Osteocyte (in vitro differentiated cells): ENCODE measurements around the gene SLC25A18. TPM values are rescaled to one million over a fixed set of nuclear protein-coding genes. Genes with fewer than 3 reads are reported as not detected.

ENCODE experiments used
- DNase-seq: peaks from one replicate; pipeline ENCODE4 v3.0.0; 2021; ENCODE audit warnings: mixed read lengths; ENCODE audit not compliant: unreplicated experiment; ENCODE audit errors: extremely low spot score
- H3K27ac Mint-ChIP-seq: one replicate; pipeline ENCODE4 v1.8.0; 2021; ENCODE audit warnings: mild to moderate bottlenecking, mixed read lengths; ENCODE audit not compliant: unreplicated experiment
- H3K27me3 Mint-ChIP-seq: one replicate; pipeline ENCODE4 v1.8.0; 2021; ENCODE audit warnings: mixed read lengths; ENCODE audit not compliant: unreplicated experiment
- H3K36me3 Mint-ChIP-seq: one replicate; pipeline ENCODE4 v1.8.0; 2021; ENCODE audit warnings: mixed read lengths; ENCODE audit not compliant: unreplicated experiment
- H3K4me1 Mint-ChIP-seq: one replicate; pipeline ENCODE4 v1.8.0; 2021; ENCODE audit warnings: mixed read lengths; ENCODE audit not compliant: unreplicated experiment
- H3K4me3 Mint-ChIP-seq: one replicate; pipeline ENCODE4 v1.8.0; 2021; ENCODE audit warnings: mild to moderate bottlenecking, moderate library complexity, mixed read lengths; ENCODE audit not compliant: unreplicated experiment
- H3K9me3 Mint-ChIP-seq: one replicate; pipeline ENCODE4 v1.8.0; 2021; ENCODE audit warnings: mixed read lengths; ENCODE audit not compliant: unreplicated experiment
- CTCF ChIP-seq: fragments of 200-600 bp; sonication (generic); IDR thresholded peaks from 2 replicates; pipeline ENCODE4 v1.5.0; 2021; ENCODE audit warnings: antibody characterized with exemption, mild to moderate bottlenecking, moderate library complexity
- total RNA-seq: library from RNA; stranded (reverse); gene quantifications from 2 replicates; pipeline ENCODE4 v1.2.1, GENCODE V29; 2021

The SLC25A18 gene
- total RNA-seq, 1 donor from 2014 or later: not detected

- TF ChIP-seq CTCF: no peak
- H3K36me3 Mint-ChIP-seq: peaks cover 43% of the 10 kb centered on the region
Measured at GRCh38 chr22:17589810-17590375, 26.6 kb downstream of the SLC25A18 start.

GRCh38 chr22:17590586-17590985 lies 27.3 kb downstream of the SLC25A18 start:
- H3K36me3 Mint-ChIP-seq: peaks cover 48% of the 10 kb centered on the region
- no peak overlapping the region for H3K4me3 Mint-ChIP-seq
- H3K27me3 Mint-ChIP-seq: no peaks in the 10 kb centered on the region
- DNase-seq: no peak
- no peaks in the 10 kb centered on the region for H3K4me1 Mint-ChIP-seq
- H3K9me3 Mint-ChIP-seq: no peaks in the 10 kb centered on the region
- TF ChIP-seq CTCF: no peak
- no peak overlapping the region for H3K27ac Mint-ChIP-seq

More at GRCh38 chr22:17589810-17590375, 26.6 kb downstream of the SLC25A18 start:
- H3K4me1 Mint-ChIP-seq: no peaks in the 10 kb centered on the region
- H3K27me3 Mint-ChIP-seq: no peaks in the 10 kb centered on the region
- H3K4me3 Mint-ChIP-seq: no peak overlapping the region
- DNase-seq: no peak
- H3K9me3 Mint-ChIP-seq: no peaks in the 10 kb centered on the region
- H3K27ac Mint-ChIP-seq: no peak overlapping the region

- TF ChIP-seq CTCF: no peak
- Mint-ChIP-seq H3K4me1 (no peaks in the 10 kb centered on the region), H3K4me3 (no peak overlapping the region), H3K9me3 (no peaks in the 10 kb centered on the region), H3K27me3 (no peaks in the 10 kb centered on the region), H3K27ac (no peak overlapping the region), H3K36me3 (peaks cover 58% of the 10 kb centered on the region)
- DNase-seq: no peak
Measured at GRCh38 chr22:17592201-17592600, 28.9 kb downstream of the SLC25A18 start.

- Mint-ChIP-seq H3K4me1 (no peaks in the 10 kb centered on the region), H3K4me3 (no peak overlapping the region), H3K27me3 (no peaks in the 10 kb centered on the region), H3K36me3 (peaks cover 67% of the 10 kb centered on the region), H3K27ac (no peak overlapping the region), H3K9me3 (no peaks in the 10 kb centered on the region)
- no peak for DNase-seq
- TF ChIP-seq CTCF: no peak
Measured at GRCh38 chr22:17596226-17596625, 32.9 kb downstream of the SLC25A18 start.

- no peak for DNase-seq
- Mint-ChIP-seq H3K4me1 (no peaks in the 10 kb centered on the region), H3K9me3 (no peaks in the 10 kb centered on the region), H3K4me3 (no peak overlapping the region), H3K36me3 (peaks cover 60% of the 10 kb centered on the region), H3K27ac (no peak overlapping the region), H3K27me3 (no peaks in the 10 kb centered on the region)
- TF ChIP-seq CTCF: no peak
Measured at GRCh38 chr22:17597217-17597616, 33.9 kb downstream of the SLC25A18 start.
